Urothelium cell line (cell line): ENCODE data around the gene TMOD4.
A peak's percentile ranks its signal among the peaks of the same experiment; 100 is the strongest.
"Not testable (repeated sequence)": the region's sequence is repeated elsewhere in the genome, so short reads cannot be mapped to it uniquely, and the experiment has no call there.

Experiments
- DNase-seq: peaks from one replicate; pipeline ENCODE4 v3.0.0; 2011; ENCODE audit warnings: low spot score, mixed read lengths
- FAIRE-seq: peaks from 2 replicates; lab custom pipeline; 2011; peaks lifted over from hg19 to GRCh38; lab: Jason Lieb, UNC

The TMOD4 gene

DNA sequence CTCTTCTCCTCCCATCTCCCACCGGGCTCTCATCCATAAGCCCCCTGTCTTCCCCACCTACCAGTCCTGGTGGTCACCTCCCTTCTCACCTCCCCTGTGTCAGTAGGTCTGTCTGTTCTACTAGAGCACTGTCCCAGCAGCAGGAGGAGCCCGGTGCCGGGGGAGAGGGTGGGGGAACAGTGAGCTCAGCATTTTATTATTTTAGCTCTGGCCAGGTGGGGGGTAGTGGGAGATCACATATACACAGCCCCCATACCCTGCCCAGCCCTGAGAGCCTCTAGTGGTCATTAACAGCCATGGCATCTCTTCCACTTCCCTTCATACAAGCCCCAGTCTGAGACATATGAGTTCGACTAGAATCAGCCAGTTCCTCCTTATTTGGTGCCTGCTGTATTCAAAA is at the start of gene TMOD4:
TMOD4 (minus strand) TSS at position 119 of the 400 bp plus-strand sequence. CDS start 1,106 bp downstream, outside the sequence.
- DNase-seq = peak; percentile 36
- no peak for FAIRE-seq

DNA sequence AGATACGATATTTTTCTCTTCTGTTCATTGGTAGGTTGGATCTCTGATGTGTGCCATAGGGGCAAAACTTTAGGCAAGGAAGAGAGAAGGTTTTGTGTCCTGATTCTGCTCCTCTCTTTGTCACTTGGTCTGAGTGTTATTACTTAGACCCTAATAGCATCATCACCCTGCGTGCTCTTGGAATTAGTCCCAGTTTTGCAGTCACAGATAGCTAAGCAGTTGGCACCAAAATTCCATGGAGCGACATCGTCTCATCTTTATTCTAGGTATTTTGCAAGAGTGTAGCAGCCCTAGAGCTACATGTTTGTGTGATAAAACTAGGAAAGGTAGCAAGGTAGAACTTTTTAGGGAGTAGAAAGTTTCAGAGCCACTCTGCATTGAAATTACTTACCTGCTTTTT is 46.3 kb upstream of the TMOD4 start:
- no peak for DNase-seq
- FAIRE-seq = no peak

GRCh38 chr1:151221616-151222015 is 45.8 kb upstream of the TMOD4 start:
- FAIRE-seq = no peak

DNA sequence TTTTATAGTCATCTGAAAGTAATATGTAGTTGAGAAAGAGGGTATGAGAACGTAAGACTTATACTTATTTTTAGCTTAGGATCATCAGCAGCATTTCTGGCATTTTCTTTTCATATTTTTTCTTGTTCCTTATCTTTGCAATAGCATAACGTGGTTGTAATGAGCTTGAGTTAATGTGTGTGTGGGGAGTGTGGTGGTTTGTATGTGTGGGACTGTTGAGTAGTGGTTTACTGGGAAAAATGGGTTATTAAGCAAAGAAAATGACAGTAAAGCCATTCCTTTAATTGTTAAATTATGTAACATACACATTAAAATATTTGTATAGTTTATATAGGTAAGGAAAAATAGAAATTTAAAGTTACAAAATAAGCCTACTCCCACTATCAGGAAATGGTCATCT is 37.8 kb upstream of the TMOD4 start:
- DNase-seq = no peak
- FAIRE-seq = no peak

More at GRCh38 chr1:151221616-151222015, 45.8 kb upstream of the TMOD4 start:
- DNase-seq = no peak

- FAIRE-seq (no peak), DNase-seq (no peak)
These were observed 36.4 kb upstream of the TMOD4 start for GRCh38 chr1:151211972-151212705.

DNA sequence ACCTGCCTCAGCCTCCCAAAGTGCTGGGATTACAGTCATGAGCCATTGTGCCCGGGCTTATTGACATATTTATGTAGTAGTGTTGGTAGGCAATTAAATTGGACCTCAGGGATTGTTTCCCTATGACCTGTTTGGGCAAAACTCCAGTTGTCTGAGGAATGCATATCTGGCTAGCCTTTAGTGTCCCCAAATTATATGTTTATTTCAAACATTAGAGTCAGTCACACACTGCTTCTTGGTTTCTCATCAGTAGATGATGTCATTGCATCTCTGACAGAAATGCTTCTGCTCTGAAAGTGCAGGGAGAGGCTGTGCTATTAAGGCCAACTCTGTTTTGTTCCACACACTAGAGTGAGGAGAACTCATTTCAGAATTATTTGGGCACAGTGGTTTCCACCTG is 35.0 kb upstream of the TMOD4 start:
- FAIRE-seq = no peak
- no peak for DNase-seq

- DNase-seq, FAIRE-seq: not testable (repeated sequence)
These were observed 29.7 kb upstream of the TMOD4 start for GRCh38 chr1:151205381-151205965.

GRCh38 chr1:151199873-151200581 is 24.2 kb upstream of the TMOD4 start:
- FAIRE-seq = no peak
- peak; percentile 48 for DNase-seq

GRCh38 chr1:151198254-151199127 is 22.7 kb upstream of the TMOD4 start, which contains the start of gene PIP5K1A:
Gene PIP5K1A (plus strand): TSS chr1:151198552. CDS start chr1:151198997, 445 bp downstream.
- FAIRE-seq = peak; percentile 75

GRCh38 chr1:151197863-151198253 is 22.1 kb upstream of the TMOD4 start:
- DNase-seq = no peak
- FAIRE-seq = no peak

More at GRCh38 chr1:151198254-151199127, 22.7 kb upstream of the TMOD4 start, which contains the start of gene PIP5K1A:
- peak; percentile 97 for DNase-seq

DNA sequence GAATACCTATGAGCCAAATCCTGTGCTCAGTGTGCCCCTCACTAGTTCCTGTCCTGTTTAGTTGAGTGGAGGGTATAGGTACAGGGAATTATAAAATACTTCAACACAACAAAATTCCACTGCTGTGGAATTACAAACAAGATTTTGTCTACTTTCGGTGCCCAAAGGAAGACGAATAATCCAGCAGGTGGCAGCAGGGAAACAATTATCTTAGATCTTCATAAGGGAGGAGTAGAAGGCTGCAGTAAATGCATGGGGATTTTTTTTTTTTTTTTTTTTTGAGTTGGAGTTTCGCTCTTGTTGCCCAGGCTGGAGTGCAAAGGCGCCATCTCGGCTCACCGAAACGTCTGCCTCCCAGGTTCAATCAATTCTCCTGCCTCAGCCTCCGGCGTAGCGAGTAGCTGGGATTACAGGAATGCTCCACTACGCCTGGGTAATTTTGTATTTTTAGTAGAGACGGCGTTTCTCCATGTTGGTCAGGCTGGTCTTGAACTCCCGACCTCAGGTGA is 20.6 kb upstream of the TMOD4 start:
- no peak for FAIRE-seq
- peak; percentile 55 for DNase-seq

- DNase-seq (peak; percentile 89), FAIRE-seq (peak; percentile 35)
These were observed 19.3 kb upstream of the TMOD4 start for GRCh38 chr1:151194894-151195594.

DNA sequence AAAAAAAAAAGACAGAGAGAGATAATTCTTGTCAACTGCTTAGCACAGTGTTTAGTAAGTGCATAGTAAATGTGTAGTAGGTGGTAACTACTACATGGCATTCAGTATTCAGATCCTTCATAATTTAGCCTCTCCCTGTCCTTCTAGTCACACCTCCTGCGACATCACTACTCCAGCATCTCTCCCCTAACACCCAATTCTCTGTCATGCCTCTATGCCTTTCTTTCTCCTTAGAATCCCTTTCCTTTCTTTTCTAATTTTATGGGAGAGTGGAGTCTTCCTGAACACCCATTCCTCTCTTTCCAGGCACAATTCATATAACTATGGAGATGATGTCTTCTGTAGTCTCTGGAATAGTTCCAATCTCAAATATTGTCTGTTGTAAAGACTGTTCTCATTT is 18.1 kb upstream of the TMOD4 start:
- FAIRE-seq (no peak), DNase-seq (no peak)

- no peak for FAIRE-seq
- no peak for DNase-seq
These were observed 17.5 kb upstream of the TMOD4 start for GRCh38 chr1:151193304-151193703.

GRCh38 chr1:151192047-151192446 is 16.3 kb upstream of the TMOD4 start:
- DNase-seq (no peak), FAIRE-seq (no peak)

DNA sequence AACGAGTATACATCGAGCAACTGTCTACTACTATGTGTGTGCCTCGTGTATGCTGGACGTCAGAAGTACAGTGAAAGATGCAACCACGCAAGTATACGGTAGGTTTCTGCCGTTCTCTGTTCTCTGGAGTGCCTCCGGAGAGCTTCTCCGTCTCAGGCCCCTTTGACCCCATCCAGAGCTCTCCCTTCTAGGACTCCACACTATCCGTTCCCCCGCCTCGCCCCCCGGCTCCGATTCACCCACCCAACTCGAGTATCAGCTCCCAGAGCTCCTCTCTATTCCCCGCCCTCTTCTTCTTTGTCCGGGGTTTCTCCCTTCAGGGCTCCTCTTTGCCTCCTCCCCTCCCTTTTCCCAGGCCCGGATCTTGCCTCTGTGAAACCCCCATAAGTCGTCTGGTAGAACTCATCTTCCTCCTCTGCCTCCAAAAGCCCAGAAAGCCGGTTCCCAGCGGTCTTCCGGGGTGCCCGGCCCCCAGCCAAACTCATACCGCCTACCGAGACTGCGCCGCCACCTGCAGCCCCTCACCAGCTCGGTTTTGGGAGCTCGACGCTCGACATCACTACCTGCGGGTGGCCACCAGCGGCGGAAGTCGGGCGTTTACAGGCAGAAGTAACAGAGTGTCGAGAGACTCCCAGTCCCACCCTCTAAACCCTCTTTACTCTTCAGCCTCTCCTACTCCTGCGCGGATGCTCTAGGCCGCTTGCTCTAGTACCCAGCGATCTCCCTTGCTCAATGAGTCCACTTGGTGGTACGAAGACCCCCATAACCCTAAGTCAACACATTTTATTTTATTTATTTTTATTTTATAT is 14.1 kb upstream of the TMOD4 start, which contains the start of gene VPS72:
VPS72 (minus strand) TSS at position 561 of the 809 bp plus-strand sequence; CDS start at position 485, 76 bp downstream.
- FAIRE-seq (no peak), DNase-seq (peak; percentile 92)

GRCh38 chr1:151188667-151189066 is 12.9 kb upstream of the TMOD4 start:
- FAIRE-seq, DNase-seq: not testable (repeated sequence)

GRCh38 chr1:151187205-151187604 is 11.4 kb upstream of the TMOD4 start:
- FAIRE-seq = no peak
- no peak for DNase-seq

GRCh38 chr1:151184211-151184610 is 8.4 kb upstream of the TMOD4 start:
- no peak for FAIRE-seq
- no peak for DNase-seq
